ENCODE measurements around the gene PCSK6.

DNA sequence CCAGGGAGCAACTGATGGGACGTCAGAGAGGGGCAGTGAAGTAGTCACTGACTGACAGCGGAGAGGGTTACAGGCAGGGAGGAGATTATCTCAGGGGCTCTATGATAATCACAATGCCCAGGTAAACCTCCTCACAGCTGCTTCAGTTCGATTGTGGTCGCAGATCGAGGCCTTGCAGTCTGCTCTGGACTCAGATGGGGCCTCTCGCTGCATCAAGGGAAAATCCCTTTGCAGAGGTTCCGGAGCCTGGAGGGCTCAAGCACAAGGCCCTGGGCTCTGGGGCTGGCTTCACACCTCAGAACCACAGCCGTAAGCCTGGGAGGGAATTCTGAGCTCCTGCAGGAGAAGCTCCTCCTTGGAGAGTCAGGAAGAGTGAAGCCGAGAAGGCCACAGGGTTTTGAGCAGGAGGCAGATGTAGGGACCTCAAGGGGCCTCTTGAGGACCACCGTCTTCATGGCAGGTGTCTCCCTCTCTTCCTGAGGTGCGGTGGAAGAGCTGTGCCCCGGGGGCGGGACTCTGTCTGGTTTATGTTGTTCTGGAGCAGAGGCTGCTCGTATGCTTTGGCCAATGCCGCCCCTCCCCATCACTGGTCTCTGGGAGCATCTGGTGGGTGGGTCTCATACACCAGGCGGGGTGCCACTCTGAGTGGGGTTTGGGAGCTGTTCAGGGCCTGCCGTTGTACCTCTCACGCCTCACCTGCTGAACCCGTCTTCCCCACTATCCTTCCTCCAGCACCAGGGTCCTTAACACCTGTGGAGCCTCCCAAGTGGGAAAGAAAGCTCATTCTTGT is 175.0 kb downstream of the PCSK6 start:
- TF ChIP-seq, protein P1, sequence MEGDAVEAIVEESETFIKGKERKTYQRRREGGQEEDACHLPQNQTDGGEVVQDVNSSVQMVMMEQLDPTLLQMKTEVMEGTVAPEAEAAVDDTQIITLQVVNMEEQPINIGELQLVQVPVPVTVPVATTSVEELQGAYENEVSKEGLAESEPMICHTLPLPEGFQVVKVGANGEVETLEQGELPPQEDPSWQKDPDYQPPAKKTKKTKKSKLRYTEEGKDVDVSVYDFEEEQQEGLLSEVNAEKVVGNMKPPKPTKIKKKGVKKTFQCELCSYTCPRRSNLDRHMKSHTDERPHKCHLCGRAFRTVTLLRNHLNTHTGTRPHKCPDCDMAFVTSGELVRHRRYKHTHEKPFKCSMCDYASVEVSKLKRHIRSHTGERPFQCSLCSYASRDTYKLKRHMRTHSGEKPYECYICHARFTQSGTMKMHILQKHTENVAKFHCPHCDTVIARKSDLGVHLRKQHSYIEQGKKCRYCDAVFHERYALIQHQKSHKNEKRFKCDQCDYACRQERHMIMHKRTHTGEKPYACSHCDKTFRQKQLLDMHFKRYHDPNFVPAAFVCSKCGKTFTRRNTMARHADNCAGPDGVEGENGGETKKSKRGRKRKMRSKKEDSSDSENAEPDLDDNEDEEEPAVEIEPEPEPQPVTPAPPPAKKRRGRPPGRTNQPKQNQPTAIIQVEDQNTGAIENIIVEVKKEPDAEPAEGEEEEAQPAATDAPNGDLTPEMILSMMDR (IDR thresholded peaks at IDR 0.05) = no peak
- TF ChIP-seq POLR2A (IDR thresholded peaks at IDR 0.05) = no peak
